ENCODE measurements around the gene ZSWIM6.
"Not testable (repeated sequence)": the region's sequence is repeated elsewhere in the genome, so short reads cannot be mapped to it uniquely, and the experiment has no call there.

Gene ZSWIM6

GRCh38 chr5:61407706-61408270 is 75.7 kb downstream of the ZSWIM6 start:
- TF ChIP-seq, protein P1, sequence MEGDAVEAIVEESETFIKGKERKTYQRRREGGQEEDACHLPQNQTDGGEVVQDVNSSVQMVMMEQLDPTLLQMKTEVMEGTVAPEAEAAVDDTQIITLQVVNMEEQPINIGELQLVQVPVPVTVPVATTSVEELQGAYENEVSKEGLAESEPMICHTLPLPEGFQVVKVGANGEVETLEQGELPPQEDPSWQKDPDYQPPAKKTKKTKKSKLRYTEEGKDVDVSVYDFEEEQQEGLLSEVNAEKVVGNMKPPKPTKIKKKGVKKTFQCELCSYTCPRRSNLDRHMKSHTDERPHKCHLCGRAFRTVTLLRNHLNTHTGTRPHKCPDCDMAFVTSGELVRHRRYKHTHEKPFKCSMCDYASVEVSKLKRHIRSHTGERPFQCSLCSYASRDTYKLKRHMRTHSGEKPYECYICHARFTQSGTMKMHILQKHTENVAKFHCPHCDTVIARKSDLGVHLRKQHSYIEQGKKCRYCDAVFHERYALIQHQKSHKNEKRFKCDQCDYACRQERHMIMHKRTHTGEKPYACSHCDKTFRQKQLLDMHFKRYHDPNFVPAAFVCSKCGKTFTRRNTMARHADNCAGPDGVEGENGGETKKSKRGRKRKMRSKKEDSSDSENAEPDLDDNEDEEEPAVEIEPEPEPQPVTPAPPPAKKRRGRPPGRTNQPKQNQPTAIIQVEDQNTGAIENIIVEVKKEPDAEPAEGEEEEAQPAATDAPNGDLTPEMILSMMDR (IDR thresholded peaks at IDR 0.05; ENCODE audit: low read depth, low read length, missing control alignments): no peak
- no peaks in the 10 kb centered on the region for H3K36me3 ChIP-seq (replicated peaks)
- peak overlapping the region; percentile 71 for H3K27ac ChIP-seq
- DNase-seq: no peak
- in situ Hi-C loops (cut with HindIII; ENCODE audit: low pct_ligation_motif_present, low sequenced_read_pairs): no loop called here
- no peak overlapping the region for H3K4me3 ChIP-seq (ENCODE audit: low read depth, low read length)
- H3K27me3 ChIP-seq (replicated peaks): no peaks in the 10 kb centered on the region

GRCh38 chr5:61408476-61409168 is 76.6 kb downstream of the ZSWIM6 start:
- Histone ChIP-seq H3K36me3 (replicated peaks) (no peaks in the 10 kb centered on the region), H3K4me3 (ENCODE audit: low read depth, low read length) (peak overlapping the region; percentile 1), H3K27me3 (replicated peaks) (no peaks in the 10 kb centered on the region), H3K27ac (peak overlapping the region; percentile 98)
- TF ChIP-seq, protein P1 (IDR thresholded peaks at IDR 0.05; ENCODE audit: low read depth, low read length, missing control alignments): no peak
- DNase-seq: peak; percentile 100
- in situ Hi-C loops (cut with HindIII; ENCODE audit: low pct_ligation_motif_present, low sequenced_read_pairs): no loop called here

DNA sequence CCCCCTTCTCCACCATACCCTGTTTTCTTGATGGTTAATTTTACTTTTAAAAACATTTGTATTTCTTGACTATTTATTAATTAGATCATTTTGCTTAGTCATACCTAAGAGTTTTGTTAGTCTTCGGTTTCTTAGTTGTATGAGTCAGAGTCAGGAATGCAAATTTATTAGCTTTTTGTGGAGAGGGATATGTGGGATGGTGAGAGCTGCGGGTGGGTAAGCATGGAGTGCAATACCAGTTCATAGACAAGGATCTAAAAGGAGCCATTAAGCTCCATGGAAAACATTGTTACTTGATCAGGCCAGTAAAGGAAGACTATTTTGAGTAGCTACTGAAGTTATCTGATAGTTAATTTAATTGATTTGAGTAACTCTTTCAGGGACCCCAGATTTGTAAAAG is 77.5 kb downstream of the ZSWIM6 start:
- in situ Hi-C loops (cut with HindIII; ENCODE audit: low pct_ligation_motif_present, low sequenced_read_pairs): no loop called here
- H3K4me3 ChIP-seq (ENCODE audit: low read depth, low read length): no peak overlapping the region
- peak; percentile 85 for DNase-seq
- no peaks in the 10 kb centered on the region for H3K36me3 ChIP-seq (replicated peaks)
- TF ChIP-seq, protein P1 (IDR thresholded peaks at IDR 0.05; ENCODE audit: low read depth, low read length, missing control alignments): no peak
- H3K27ac ChIP-seq: peak overlapping the region; percentile 98
- H3K27me3 ChIP-seq (replicated peaks): no peaks in the 10 kb centered on the region

- TF ChIP-seq, protein P1 (IDR thresholded peaks at IDR 0.05; ENCODE audit: low read depth, low read length, missing control alignments): no peak
- Histone ChIP-seq H3K36me3 (replicated peaks) (no peaks in the 10 kb centered on the region), H3K4me3 (ENCODE audit: low read depth, low read length) (no peak overlapping the region), H3K27ac (no peak overlapping the region), H3K27me3 (replicated peaks) (no peaks in the 10 kb centered on the region)
- in situ Hi-C loops (cut with HindIII; ENCODE audit: low pct_ligation_motif_present, low sequenced_read_pairs): no loop called here
- no peak for DNase-seq
These were observed 78.8 kb downstream of the ZSWIM6 start for GRCh38 chr5:61410811-61411210.

GRCh38 chr5:61412361-61412760 is 80.3 kb downstream of the ZSWIM6 start:
- Histone ChIP-seq H3K36me3 (replicated peaks) (no peaks in the 10 kb centered on the region), H3K4me3 (ENCODE audit: low read depth, low read length) (no peak overlapping the region), H3K27me3 (replicated peaks) (no peaks in the 10 kb centered on the region), H3K27ac (no peak overlapping the region)
- in situ Hi-C loops (cut with HindIII; ENCODE audit: low pct_ligation_motif_present, low sequenced_read_pairs): no loop called here
- DNase-seq: no peak
- TF ChIP-seq, protein P1 (IDR thresholded peaks at IDR 0.05; ENCODE audit: low read depth, low read length, missing control alignments): no peak

- H3K27ac ChIP-seq; DNase-seq; H3K36me3 ChIP-seq (replicated peaks); in situ Hi-C loops (cut with HindIII; ENCODE audit: low pct_ligation_motif_present, low sequenced_read_pairs); H3K27me3 ChIP-seq (replicated peaks); H3K4me3 ChIP-seq (ENCODE audit: low read depth, low read length): not testable (repeated sequence)
These were observed 81.1 kb downstream of the ZSWIM6 start for GRCh38 chr5:61413205-61413604.

Data from brain microvascular endothelial cell (primary cell).